OCI-LY7 (cell line): Measurements from ENCODE around the gene CTBP1.

Experiments used
- EZH2phosphoT487 ChIP-seq: fragments of 200-600 bp; sonication (generic); IDR thresholded peaks from 2 replicates; pipeline ENCODE4 v1.6.1; 2018; ENCODE audit warnings: low read depth, borderline replicate concordance, mild to moderate bottlenecking, mixed run types, antibody characterized with exemption, low read length, moderate library complexity, mixed read lengths
- TF ChIP-seq, protein P1 (sequence below): fragments of 200-600 bp; sonication (generic); conservative IDR thresholded peaks from 2 replicates; pipeline ENCODE4 v1.5.1; 2014; ENCODE audit warnings: mild to moderate bottlenecking, antibody characterized with exemption, low read length, moderate library complexity, mixed read lengths

DNA sequence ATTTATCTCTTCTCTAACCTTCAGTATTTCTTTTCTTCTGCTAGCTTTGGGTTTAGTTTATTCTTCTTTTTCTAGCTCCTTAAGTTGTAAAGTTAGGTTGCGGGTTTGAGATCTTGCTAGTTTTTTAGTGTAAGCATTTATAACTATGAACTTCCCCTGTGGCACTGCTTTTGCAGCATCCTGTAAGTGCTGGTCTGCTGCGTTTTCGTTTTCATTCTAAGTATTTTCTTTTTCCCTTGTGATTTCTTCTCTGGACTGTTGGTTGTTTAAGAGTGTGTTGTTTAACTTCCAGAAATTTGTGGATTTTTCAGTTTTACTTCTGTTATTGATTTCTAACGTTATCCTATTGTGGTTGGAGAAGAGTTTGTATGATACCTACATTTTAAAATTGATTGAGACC is 11.0 kb upstream of the CTBP1 start:
- TF ChIP-seq, protein P1, sequence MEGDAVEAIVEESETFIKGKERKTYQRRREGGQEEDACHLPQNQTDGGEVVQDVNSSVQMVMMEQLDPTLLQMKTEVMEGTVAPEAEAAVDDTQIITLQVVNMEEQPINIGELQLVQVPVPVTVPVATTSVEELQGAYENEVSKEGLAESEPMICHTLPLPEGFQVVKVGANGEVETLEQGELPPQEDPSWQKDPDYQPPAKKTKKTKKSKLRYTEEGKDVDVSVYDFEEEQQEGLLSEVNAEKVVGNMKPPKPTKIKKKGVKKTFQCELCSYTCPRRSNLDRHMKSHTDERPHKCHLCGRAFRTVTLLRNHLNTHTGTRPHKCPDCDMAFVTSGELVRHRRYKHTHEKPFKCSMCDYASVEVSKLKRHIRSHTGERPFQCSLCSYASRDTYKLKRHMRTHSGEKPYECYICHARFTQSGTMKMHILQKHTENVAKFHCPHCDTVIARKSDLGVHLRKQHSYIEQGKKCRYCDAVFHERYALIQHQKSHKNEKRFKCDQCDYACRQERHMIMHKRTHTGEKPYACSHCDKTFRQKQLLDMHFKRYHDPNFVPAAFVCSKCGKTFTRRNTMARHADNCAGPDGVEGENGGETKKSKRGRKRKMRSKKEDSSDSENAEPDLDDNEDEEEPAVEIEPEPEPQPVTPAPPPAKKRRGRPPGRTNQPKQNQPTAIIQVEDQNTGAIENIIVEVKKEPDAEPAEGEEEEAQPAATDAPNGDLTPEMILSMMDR: no peak
- TF ChIP-seq EZH2phosphoT487: no peak
